SU-DHL-6 (cell line): ENCODE data around the gene PFDN1.

Experiments used
- H2AFZ ChIP-seq: fragments of 200-600 bp; sonication (generic); 2 replicates; pipeline ENCODE4 v1.6.1; 2014; ENCODE audit warnings: low read depth, mild to moderate bottlenecking, moderate library complexity, mixed read lengths, antibody characterized with exemption, low read length; ENCODE audit not compliant: severe bottlenecking
- H3F3A ChIP-seq: fragments of 200-600 bp; shearing (Covaris generic); 2 replicates; pipeline ENCODE4 v1.6.0; 2016; ENCODE audit warnings: antibody characterized with exemption, mild to moderate bottlenecking; ENCODE audit not compliant: insufficient read depth
- H3K27ac ChIP-seq: fragments of 200-600 bp; sonication (generic); 2 replicates; pipeline ENCODE4 v1.5.1; 2016; ENCODE audit warnings: low read depth, mild to moderate bottlenecking, low read length, moderate library complexity, mixed read lengths
- H3K27me3 ChIP-seq: fragments of 200-600 bp; sonication (generic), shearing (Covaris generic); 2 replicates; pipeline ENCODE4 v1.6.0; 2014; ENCODE audit warnings: mild to moderate bottlenecking, low read length
- H3K36me3 ChIP-seq: fragments of 200-600 bp; sonication (generic); 2 replicates; pipeline ENCODE4 v1.6.1; 2014; ENCODE audit warnings: mild to moderate bottlenecking, low read length, mixed read lengths
- H3K4me2 ChIP-seq: fragments of 300-600, 200-600 bp; shearing (Covaris generic), sonication (generic); 2 replicates; pipeline ENCODE4 v1.6.0; 2014; ENCODE audit warnings: low read length, low read depth, mild to moderate bottlenecking; ENCODE audit not compliant: poor library complexity, severe bottlenecking
- H3K4me3 ChIP-seq: fragments of 200-600 bp; sonication (generic); 2 replicates; pipeline ENCODE4 v1.5.1; 2014; ENCODE audit warnings: antibody characterized with exemption, low read length, mild to moderate bottlenecking, mixed read lengths; ENCODE audit not compliant: insufficient read depth, poor library complexity, severe bottlenecking
- H3K79me2 ChIP-seq: fragments of 200-600 bp; sonication (generic); 2 replicates; pipeline ENCODE4 v1.6.1; 2014; ENCODE audit warnings: mild to moderate bottlenecking, low read length, moderate library complexity; ENCODE audit not compliant: insufficient read depth
- H3K9ac ChIP-seq: fragments of 200-600 bp; sonication (generic); 2 replicates; pipeline ENCODE4 v1.7.0; 2014; ENCODE audit warnings: mild to moderate bottlenecking, low read length
- H3K9me2 ChIP-seq: fragments of 200-600 bp; sonication (generic); replicated peaks from 2 replicates; pipeline ENCODE4 v1.6.1; 2014; ENCODE audit warnings: low read length; ENCODE audit not compliant: insufficient read depth
- H3K9me3 ChIP-seq: fragments of 200-600 bp; sonication (generic); 2 replicates; pipeline ENCODE4 v1.6.1; 2014; ENCODE audit warnings: low read length, mixed read lengths; ENCODE audit not compliant: insufficient read depth
- H4K20me1 ChIP-seq: fragments of 200-600 bp; sonication (generic); 2 replicates; pipeline ENCODE4 v1.6.1; 2014; ENCODE audit warnings: low read depth, mild to moderate bottlenecking, antibody characterized with exemption, low read length, moderate library complexity, mixed read lengths
- EZH2phosphoT487 ChIP-seq: fragments of 200-600 bp; sonication (generic), shearing (Covaris generic); conservative IDR thresholded peaks from 2 replicates; pipeline ENCODE4 v1.6.1; 2018; ENCODE audit warnings: mild to moderate bottlenecking, antibody characterized with exemption, low read length, moderate library complexity, mixed read lengths
- TF ChIP-seq, protein P1 (sequence below): fragments of 200-600 bp; sonication (generic); IDR thresholded peaks from one replicate; pipeline ENCODE4 v1.5.1; 2017; ENCODE audit warnings: antibody characterized with exemption, mild to moderate bottlenecking, low read length, moderate library complexity; ENCODE audit not compliant: insufficient read depth, poor library complexity, severe bottlenecking

Gene PFDN1

DNA sequence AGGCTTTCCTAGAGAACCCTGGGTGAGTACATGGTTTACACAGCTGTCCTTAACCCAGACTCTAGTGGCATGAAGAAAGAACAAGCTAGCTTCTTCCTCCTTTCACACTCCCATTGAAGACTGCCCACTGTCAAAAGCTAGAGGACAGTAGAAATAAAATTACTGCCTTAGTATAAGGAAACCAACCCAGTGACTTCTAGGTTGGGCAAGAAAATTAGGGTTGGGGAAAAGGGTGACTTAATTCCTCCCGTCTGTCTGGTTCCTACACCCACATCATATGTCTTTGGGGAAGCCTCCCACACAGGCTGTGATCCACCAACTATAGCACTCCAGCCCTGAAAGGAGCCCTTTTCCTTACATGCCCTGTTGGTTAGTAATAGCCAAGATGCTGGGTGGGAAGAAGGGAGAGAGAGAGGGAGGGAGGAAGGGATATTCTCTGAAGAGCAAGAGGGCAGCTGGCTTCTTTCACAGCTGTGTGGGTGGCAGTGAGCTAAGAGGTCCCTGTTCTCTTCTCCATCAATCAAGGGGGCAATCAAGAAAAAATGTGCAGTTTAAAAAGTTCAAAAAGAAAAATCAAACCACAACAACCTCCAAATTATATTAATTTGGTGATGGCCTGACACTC is 21.8 kb upstream of the PFDN1 start:
- no peaks in the 10 kb centered on the region for H3K9me3 ChIP-seq
- H3K9ac ChIP-seq = no peak overlapping the region
- TF ChIP-seq, protein P1, sequence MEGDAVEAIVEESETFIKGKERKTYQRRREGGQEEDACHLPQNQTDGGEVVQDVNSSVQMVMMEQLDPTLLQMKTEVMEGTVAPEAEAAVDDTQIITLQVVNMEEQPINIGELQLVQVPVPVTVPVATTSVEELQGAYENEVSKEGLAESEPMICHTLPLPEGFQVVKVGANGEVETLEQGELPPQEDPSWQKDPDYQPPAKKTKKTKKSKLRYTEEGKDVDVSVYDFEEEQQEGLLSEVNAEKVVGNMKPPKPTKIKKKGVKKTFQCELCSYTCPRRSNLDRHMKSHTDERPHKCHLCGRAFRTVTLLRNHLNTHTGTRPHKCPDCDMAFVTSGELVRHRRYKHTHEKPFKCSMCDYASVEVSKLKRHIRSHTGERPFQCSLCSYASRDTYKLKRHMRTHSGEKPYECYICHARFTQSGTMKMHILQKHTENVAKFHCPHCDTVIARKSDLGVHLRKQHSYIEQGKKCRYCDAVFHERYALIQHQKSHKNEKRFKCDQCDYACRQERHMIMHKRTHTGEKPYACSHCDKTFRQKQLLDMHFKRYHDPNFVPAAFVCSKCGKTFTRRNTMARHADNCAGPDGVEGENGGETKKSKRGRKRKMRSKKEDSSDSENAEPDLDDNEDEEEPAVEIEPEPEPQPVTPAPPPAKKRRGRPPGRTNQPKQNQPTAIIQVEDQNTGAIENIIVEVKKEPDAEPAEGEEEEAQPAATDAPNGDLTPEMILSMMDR = no peak
- TF ChIP-seq EZH2phosphoT487 = no peak
- H4K20me1 ChIP-seq = no peaks in the 10 kb centered on the region
- no peaks in the 10 kb centered on the region for H3K9me2 ChIP-seq
- no peaks in the 10 kb centered on the region for H3K79me2 ChIP-seq
- H3K27ac ChIP-seq = no peak overlapping the region
- H3K36me3 ChIP-seq = no peaks in the 10 kb centered on the region
- no peaks in the 10 kb centered on the region; the same call in 1 of the 2 replicates for H3K27me3 ChIP-seq
- no peak overlapping the region for H3K4me3 ChIP-seq
- H3F3A ChIP-seq = no peaks in the 10 kb centered on the region
- no peak overlapping the region for H3K4me2 ChIP-seq
- no peak overlapping the region for H2AFZ ChIP-seq

DNA sequence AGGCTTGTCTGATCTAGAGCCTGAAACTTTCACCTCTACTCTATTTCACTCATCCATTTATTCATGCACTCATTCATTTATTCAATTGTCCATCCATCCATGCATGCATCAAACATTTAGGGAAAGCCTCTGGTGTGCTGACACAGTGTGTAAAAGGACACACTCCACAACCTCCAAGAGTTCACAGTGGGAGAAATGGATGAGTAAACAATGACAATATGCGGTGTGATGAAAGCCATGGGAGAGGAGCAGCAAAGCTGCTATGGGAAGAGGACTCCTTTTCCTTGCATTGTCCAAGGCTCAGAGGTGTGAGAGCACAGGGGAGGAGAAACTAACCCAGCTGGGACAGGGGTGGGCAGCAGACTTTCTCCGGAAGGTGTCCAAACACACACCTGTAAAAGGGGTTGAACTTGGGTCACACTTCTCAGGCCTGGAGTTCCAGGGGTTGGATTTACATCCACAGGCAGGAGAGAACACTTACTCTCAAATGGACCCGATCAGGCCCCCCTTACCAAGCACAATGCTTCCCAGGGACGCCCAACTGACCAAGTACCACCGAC is 21.2 kb upstream of the PFDN1 start:
- H2AFZ ChIP-seq = no peak overlapping the region
- H3K9me2 ChIP-seq = no peaks in the 10 kb centered on the region
- no peaks in the 10 kb centered on the region for H3K36me3 ChIP-seq
- no peaks in the 10 kb centered on the region for H3F3A ChIP-seq
- H3K4me2 ChIP-seq = no peak overlapping the region
- no peaks in the 10 kb centered on the region for H3K79me2 ChIP-seq
- H3K27me3 ChIP-seq = no peaks in the 10 kb centered on the region; the same call in 1 of the 2 replicates
- TF ChIP-seq EZH2phosphoT487 = no peak
- H3K9me3 ChIP-seq = no peaks in the 10 kb centered on the region
- H3K9ac ChIP-seq = no peak overlapping the region
- H4K20me1 ChIP-seq = no peaks in the 10 kb centered on the region
- no peak overlapping the region for H3K27ac ChIP-seq
- H3K4me3 ChIP-seq = no peak overlapping the region

DNA sequence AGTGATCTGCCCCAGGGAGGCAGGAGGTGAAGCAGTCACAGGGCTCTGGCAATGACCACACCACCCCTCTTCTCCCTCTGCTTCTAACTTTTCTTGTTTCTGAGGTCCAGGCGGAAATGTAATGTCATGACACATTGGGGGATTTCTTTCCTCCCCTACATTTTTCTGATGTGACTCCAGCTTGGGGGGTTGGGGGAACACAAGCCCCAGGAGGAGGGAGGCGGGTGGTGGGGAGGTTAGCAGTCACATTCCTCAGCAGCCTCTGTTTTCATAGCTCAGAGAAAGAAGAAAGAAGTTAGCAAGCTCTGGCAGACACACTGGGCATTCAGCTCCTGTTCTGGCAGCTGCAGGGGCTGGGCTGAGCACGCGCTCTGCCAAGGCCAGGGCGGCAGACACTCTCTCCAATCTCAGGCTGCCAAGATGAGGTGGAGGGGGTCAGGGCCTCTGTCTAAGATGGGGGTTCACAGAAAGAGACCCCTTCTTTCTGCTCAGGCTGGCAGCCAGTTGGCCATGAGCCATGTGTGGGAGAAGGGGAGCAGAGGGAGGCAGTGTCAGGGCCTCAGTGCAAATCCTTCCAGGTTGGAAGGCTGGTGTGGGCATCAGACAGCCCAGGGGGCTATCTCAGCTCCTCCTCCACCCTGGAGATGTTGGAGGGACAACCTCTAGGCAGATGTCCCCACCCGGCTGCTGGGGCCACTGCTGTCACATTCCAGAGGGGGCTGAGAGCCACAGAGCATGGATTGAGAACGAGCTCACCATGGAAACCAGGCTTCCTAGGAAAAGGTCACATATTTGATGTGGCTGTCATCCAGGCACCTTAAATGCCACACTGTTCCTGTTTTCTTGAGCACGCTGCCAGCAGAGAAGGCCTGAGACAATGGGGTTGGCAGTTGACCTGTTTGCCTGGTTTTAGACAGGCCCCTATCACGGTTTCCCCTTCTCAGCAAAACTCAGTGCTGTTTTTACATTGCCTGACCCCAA is 20.1 kb upstream of the PFDN1 start:
- no peak overlapping the region for H3K9ac ChIP-seq
- no peak overlapping the region for H3K4me2 ChIP-seq
- no peaks in the 10 kb centered on the region; the same call in 1 of the 2 replicates for H3K27me3 ChIP-seq
- TF ChIP-seq, protein P1 = no peak
- no peak for TF ChIP-seq EZH2phosphoT487
- no peak overlapping the region for H2AFZ ChIP-seq
- no peaks in the 10 kb centered on the region for H3K79me2 ChIP-seq
- H3K9me3 ChIP-seq = no peaks in the 10 kb centered on the region
- H3K9me2 ChIP-seq = no peaks in the 10 kb centered on the region
- H3K36me3 ChIP-seq = no peaks in the 10 kb centered on the region
- no peak overlapping the region for H3K4me3 ChIP-seq
- H3K27ac ChIP-seq = no peak overlapping the region
- no peaks in the 10 kb centered on the region for H4K20me1 ChIP-seq
- no peaks in the 10 kb centered on the region for H3F3A ChIP-seq
